Gastrocnemius medialis (tissue), 4 donors: Measurements from ENCODE around the gene MRPL27. TPM values are rescaled to one million over a fixed set of nuclear protein-coding genes. Genes with fewer than 3 reads are reported as not detected.
"Not testable (repeated sequence)": the region's sequence is repeated elsewhere in the genome, so short reads cannot be mapped to it uniquely, and the experiment has no call there.

Experiments used
- ATAC-seq, 2 donors: fragments of 150-250 bp; one replicate each; pipeline ENCODE4 v1.9.1; 2016
- DNase-seq, 2 donors: peaks; one replicate each; pipeline ENCODE4 v3.0.0-alpha.2; 2019
- H3K27ac ChIP-seq, 4 donors: fragments of 200-600 bp; sonication (generic); 1 replicate in 1 of 4; 2 replicates in 3 of 4; pipeline ENCODE4 v1.5.1; 2016 to 2018; ENCODE audit warnings: mild to moderate bottlenecking in 2 of 4, moderate library complexity in 1 of 4
- H3K27me3 ChIP-seq, 3 donors: fragments of 200-600 bp; sonication (generic) in 2 of 3; 1 replicate in 1 of 3; 2 replicates in 2 of 3; pipeline versions ENCODE4 v1.5.1 to v1.6.0; 2016 to 2019; ENCODE audit warnings: mild to moderate bottlenecking in 1 of 3, moderate library complexity in 1 of 3
- H3K36me3 ChIP-seq, 2 donors: fragments of 200-600 bp; sonication (generic) in 1 of 2; one replicate each; pipeline ENCODE4 v1.5.1; 2017 to 2018
- H3K4me1 ChIP-seq, 2 donors: fragments of 200-600 bp; sonication (generic) in 1 of 2; one replicate each; pipeline ENCODE4 v1.5.1; 2016 to 2017; ENCODE audit warnings: mild to moderate bottlenecking in 2 of 2
- H3K4me3 ChIP-seq, 4 donors: fragments of 200-600 bp; sonication (generic) in 3 of 4; 1 replicate in 1 of 4; 2 replicates in 3 of 4; pipeline ENCODE4 v1.5.1; 2016 to 2019; ENCODE audit warnings: mild to moderate bottlenecking in 2 of 4
- H3K9me3 ChIP-seq, 3 donors: fragments of 200-600 bp; sonication (generic) in 2 of 3; 1 replicate in 1 of 3; 2 replicates in 2 of 3; pipeline ENCODE4 v1.5.1; 2016 to 2019
- POLR2A ChIP-seq, 2 donors: fragments of 450-650 bp; IDR thresholded peaks; one replicate each; pipeline ENCODE4 v1.6.1; 2017; ENCODE audit warnings: antibody characterized with exemption in 2 of 2, mild to moderate bottlenecking in 2 of 2, moderate library complexity in 2 of 2
- in situ Hi-C, 4 donors: fragments of 200-750 bp; cut with MboI; loops; one replicate each; pipeline versions ENCODE4 v1.15.0 to v1.8.0; 2017; ENCODE audit warnings: low sequenced_read_pairs in 4 of 4
- intact Hi-C: fragments of 100-400 bp; cut with DNase I; formaldehyde crosslinking; loops from one replicate; pipeline ENCODE4 v1.15.1; 2023; ENCODE audit warnings: low total_unique reads
- total RNA-seq, 4 donors: library from RNA; depleted of rRNA; stranded (reverse); fragments of >200 nt; gene quantifications; one replicate each; pipeline versions ENCODE4 v1.1.0 to v1.2.3, GENCODE V29; 2016
- TF ChIP-seq, protein P1 (sequence below), 5 experiments: fragments of 450-650 bp in 3 of 5; fragments of 200-600 bp in 2 of 5; sonication (generic) in 2 of 5; IDR thresholded peaks in 4 of 5; conservative IDR thresholded peaks in 1 of 5; 1 replicate in 4 of 5; 2 replicates in 1 of 5; pipeline ENCODE4 v1.5.1; 2016 to 2019; ENCODE audit warnings: antibody characterized with exemption in 5 of 5, mild to moderate bottlenecking in 3 of 5, moderate library complexity in 3 of 5

Gene MRPL27
- total RNA-seq, 4 donors from 2014 or later = 110 to 141 (median 134) TPM

DNA sequence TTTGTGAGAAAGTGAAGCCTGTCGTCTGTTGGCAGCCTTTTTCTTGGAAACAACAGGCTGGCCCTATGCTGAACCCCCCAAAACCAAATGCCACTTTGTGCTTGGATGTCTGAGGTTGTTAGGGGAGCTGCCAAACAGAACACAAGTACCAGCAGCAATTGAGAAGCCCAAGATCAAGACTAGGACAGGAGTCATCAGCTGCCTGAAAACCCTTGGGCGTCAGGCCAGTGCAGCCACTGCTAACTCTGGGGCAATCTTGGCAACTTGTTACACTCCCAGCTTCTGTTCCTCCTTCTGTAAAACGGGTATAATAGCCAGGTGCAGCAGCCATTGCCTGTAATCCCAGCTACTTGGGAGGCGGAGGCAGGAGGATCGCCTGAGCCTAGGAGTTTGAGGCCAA, 33.6 kb upstream of the MRPL27 start:
- Histone ChIP-seq H3K4me1 (no peaks in the 10 kb centered on the region), H3K27ac (no peak overlapping the region), H3K27me3 (no peaks in the 10 kb centered on the region), H3K9me3 (no peaks in the 10 kb centered on the region), H3K36me3 (no peaks in the 10 kb centered on the region), H3K4me3 (no peak overlapping the region)
- no peak for DNase-seq
- in situ Hi-C loops (no loop called here), intact Hi-C loops (no loop called here)
- no peak for ATAC-seq
- TF ChIP-seq POLR2A (IDR thresholded peaks at IDR 0.05) = no peak
- TF ChIP-seq, protein P1, sequence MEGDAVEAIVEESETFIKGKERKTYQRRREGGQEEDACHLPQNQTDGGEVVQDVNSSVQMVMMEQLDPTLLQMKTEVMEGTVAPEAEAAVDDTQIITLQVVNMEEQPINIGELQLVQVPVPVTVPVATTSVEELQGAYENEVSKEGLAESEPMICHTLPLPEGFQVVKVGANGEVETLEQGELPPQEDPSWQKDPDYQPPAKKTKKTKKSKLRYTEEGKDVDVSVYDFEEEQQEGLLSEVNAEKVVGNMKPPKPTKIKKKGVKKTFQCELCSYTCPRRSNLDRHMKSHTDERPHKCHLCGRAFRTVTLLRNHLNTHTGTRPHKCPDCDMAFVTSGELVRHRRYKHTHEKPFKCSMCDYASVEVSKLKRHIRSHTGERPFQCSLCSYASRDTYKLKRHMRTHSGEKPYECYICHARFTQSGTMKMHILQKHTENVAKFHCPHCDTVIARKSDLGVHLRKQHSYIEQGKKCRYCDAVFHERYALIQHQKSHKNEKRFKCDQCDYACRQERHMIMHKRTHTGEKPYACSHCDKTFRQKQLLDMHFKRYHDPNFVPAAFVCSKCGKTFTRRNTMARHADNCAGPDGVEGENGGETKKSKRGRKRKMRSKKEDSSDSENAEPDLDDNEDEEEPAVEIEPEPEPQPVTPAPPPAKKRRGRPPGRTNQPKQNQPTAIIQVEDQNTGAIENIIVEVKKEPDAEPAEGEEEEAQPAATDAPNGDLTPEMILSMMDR (IDR thresholded peaks at IDR 0.05 in 4 of 5, conservative IDR thresholded peaks at IDR 0.05 in 1 of 5) = no peak

DNA sequence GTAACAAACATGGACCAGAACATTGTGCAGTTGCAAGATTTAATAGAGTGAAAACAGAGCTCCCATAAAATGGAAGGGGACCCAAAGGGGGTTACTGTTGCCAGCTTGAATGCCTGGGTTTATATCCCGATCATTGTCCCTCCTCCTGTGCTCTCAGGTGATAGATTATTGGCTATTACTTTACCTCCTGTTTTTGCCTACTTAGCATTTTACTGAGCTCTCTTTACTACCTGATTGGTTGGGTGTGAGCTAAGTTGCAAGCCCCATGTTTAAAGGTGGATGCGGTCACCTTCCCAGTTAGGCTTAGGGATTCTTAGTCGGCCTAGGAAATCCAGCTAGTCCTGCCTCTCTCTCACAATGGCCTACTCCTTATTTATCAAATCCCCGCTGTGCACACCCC, 32.4 kb upstream of the MRPL27 start:
- H3K4me3 ChIP-seq, H3K4me1 ChIP-seq, H3K27ac ChIP-seq, DNase-seq, H3K27me3 ChIP-seq, intact Hi-C loops, H3K9me3 ChIP-seq, in situ Hi-C loops, H3K36me3 ChIP-seq, ATAC-seq: not testable (repeated sequence)

DNA sequence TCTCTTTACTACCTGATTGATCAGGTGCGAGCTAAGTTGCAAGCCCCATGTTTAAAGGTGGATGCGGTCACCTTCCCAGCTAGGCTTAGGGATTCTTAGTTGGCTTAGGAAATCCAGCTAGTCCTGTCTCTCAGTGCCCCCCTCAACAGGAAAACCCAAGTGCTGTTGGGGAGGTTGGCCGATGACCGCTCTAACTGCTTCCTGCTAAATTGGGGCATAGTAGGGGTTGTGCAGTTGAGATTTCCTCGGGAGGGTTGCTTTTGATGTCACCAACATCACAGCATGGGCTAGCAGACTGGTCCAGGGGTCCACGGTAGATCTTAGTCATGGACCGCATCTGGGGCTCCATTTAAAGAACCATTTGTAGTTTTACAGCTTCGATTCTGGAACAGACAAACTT, 26.6 kb upstream of the MRPL27 start:
- H3K27ac ChIP-seq, intact Hi-C loops, H3K27me3 ChIP-seq, H3K9me3 ChIP-seq, H3K4me3 ChIP-seq, H3K36me3 ChIP-seq, ATAC-seq, DNase-seq: not testable (repeated sequence)
- in situ Hi-C loops = loop anchor here in 1 of 4 donors (25.0 kb wide), 1 partner anchor 88 kb away; the partner anchor contains the start of gene RSAD1
- H3K4me1 ChIP-seq = peaks cover 15 to 17% of the 10 kb centered on the region in 2 donors

DNA sequence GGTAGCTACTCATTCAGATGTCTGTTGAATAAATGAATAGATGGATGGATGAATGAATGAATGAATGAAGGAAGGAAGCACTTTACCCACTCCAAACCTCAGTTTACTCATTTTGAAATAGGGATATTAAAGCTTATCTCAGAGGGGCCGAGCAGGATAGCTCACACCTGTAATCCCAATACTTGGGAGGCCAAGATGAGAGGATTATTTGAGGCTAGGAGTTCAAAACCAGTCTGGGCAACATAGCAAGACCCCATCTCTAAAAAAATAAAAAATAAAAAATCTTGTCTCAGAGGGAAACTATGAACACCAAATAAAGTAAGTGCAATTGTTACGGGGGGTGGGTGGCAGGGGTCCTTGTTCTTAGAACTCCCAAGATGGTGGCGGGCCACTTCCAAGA, 25.7 kb upstream of the MRPL27 start:
- H3K9me3 ChIP-seq, H3K4me3 ChIP-seq, intact Hi-C loops, DNase-seq, ATAC-seq, H3K27me3 ChIP-seq, H3K27ac ChIP-seq: not testable (repeated sequence)
- in situ Hi-C loops = loop anchor here in 1 of 4 donors (25.0 kb wide), 1 partner anchor 89 kb away; the partner anchor contains the start of gene RSAD1
- Histone ChIP-seq H3K4me1 (peaks cover 15 to 17% of the 10 kb centered on the region in 2 donors), H3K36me3 (peaks cover 3 to 14% of the 10 kb centered on the region in 2 donors)

DNA sequence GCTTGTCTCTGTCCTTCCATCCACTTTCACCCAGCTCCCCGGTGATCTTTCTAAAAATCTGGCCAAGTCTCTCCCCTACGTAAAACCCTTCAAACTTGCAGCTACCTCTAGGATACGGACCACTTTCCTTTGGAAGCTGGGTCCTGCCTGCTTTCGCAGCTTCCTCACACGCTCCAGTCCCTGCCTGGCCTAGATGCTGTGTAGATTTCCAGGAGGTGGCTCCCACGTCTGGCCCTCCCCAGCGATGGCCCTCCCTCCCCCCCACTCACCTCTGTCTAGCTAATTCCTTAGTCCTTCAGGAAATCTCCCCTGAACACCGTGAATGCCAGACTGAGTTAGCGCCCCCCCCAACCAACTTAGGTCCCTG, 24.9 kb upstream of the MRPL27 start:
- DNase-seq (no peak), ATAC-seq (no peak)
- TF ChIP-seq, protein P1 (IDR thresholded peaks at IDR 0.05 in 4 of 5, conservative IDR thresholded peaks at IDR 0.05 in 1 of 5) = no peak
- no peak for TF ChIP-seq POLR2A (IDR thresholded peaks at IDR 0.05)
- no peaks in the 10 kb centered on the region for H3K9me3 ChIP-seq
- peak overlapping the region in 3 of 4 donors; percentile 80 to 96 (median 89) for H3K4me3 ChIP-seq
- H3K36me3 ChIP-seq = peaks cover 3 to 22% of the 10 kb centered on the region in 2 donors
- H3K27ac ChIP-seq = peak overlapping the region in 2 of 4 donors; percentile 84 to 85
- intact Hi-C loops = loop anchor here (1.0 kb wide), 1 partner anchor 25 kb away; the partner anchor contains the start of genes EME1 and MRPL27
- H3K4me1 ChIP-seq = peaks cover 15 to 17% of the 10 kb centered on the region in 2 donors
- no peaks in the 10 kb centered on the region for H3K27me3 ChIP-seq
- in situ Hi-C loops = loop anchor here in 1 of 4 donors (25.0 kb wide), 1 partner anchor 89 kb away; the partner anchor contains the start of gene RSAD1

DNA sequence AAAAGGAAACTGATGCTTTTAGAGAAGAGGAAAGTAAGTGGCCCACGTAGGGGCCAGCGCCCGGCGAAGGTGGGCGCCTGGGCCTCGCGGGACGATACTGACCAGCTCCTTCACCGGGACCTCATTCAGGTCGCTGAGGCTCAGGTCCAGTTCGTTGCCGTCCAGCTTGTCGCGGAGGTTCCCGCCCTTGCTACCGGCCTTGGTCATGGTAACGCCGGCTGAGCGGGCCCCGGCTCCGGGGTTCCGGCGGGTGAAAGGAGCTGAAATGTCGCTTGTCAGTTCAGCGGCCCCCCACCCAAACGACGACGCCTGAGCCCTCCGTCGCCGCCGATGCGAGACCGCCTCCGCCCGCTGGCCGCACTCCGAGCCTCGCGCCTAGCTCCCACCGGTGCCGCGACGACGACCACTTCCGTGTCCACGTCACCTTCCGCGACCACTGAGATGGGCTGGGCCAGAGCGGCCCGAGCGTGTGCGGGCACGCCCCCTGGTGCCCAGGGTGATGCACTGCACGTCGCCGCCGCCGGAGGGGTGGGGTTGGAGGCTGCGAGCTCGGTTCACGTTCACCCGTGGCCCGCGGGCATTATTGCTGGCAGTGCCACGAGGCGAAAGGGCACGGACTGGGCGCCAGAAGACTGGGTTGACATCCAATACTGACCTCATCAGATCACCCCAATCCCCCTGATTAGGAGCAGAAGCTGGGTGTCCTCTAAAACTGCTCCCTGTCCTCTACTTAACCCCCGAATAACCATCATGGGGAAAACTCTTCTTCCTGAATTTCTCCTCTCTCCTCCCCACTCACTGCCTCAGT, 24.3 kb upstream of the MRPL27 start, which contains the start of gene LRRC59:
LRRC59 (minus strand) TSS at position 413 of the 808 bp plus-strand sequence; CDS start at position 207, 206 bp downstream.
- in situ Hi-C loops = loop anchor here in 1 of 4 donors (25.0 kb wide), 1 partner anchor 90 kb away; the partner anchor contains the start of gene RSAD1
- Histone ChIP-seq H3K27ac (peak within 1 kb of the TSS; percentile 80 to 85 (median 84)), H3K36me3 (peaks cover 3 to 28% of the 10 kb centered on the region in 2 donors), H3K4me3 (peak within 1 kb of the TSS; percentile 80 to 96 (median 92)), H3K27me3 (no peaks in the 10 kb centered on the region), H3K4me1 (peaks cover 15 to 17% of the 10 kb centered on the region in 2 donors), H3K9me3 (no peaks in the 10 kb centered on the region)
- peak; percentile 64 to 79 for DNase-seq
- peak; percentile 93 to 94 for ATAC-seq
- intact Hi-C loops = loop anchor here (1.0 kb wide), 1 partner anchor 24 kb away; the partner anchor contains the start of genes EME1 and MRPL27
- TF ChIP-seq POLR2A (IDR thresholded peaks at IDR 0.05) = peak; percentile 59 to 82
- TF ChIP-seq, protein P1 (IDR thresholded peaks at IDR 0.05 in 4 of 5, conservative IDR thresholded peaks at IDR 0.05 in 1 of 5) = peak; percentile 87 to 99 (median 96)
